HL-60 (cell line): ENCODE results near the gene OXTR.

ENCODE experiments used
- CTCF ChIP-seq: IDR thresholded peaks from one replicate; pipeline ENCODE4 v1.5.1; 2011; ENCODE audit warnings: low read length, control low read depth, inconsistent platforms; ENCODE audit not compliant: insufficient read depth
- GABPA ChIP-seq: IDR thresholded peaks from 2 replicates; pipeline ENCODE4 v1.6.1; 2012; ENCODE audit warnings: low read depth
- POLR2AphosphoS5 ChIP-seq: IDR thresholded peaks from 2 replicates; pipeline ENCODE4 v1.6.1; 2012; ENCODE audit warnings: low read depth
- REST ChIP-seq: IDR thresholded peaks from 2 replicates; pipeline ENCODE4 v1.6.1; 2012; ENCODE audit warnings: low read depth; ENCODE audit not compliant: insufficient replicate concordance

GRCh38 chr3:8752832-8753231 lies 16.6 kb downstream of the OXTR start:
- TF ChIP-seq POLR2AphosphoS5 (no peak), CTCF (no peak), REST (no peak), GABPA (no peak)
